HG02763 (cell line): ENCODE results near the gene SLC39A7.

ENCODE experiments used
- ATAC-seq: cut with Tn5 transposase; IDR thresholded peaks from one replicate; pipeline ENCODE4 v1.9.1; 2021; ENCODE audit warnings: mild to moderate bottlenecking, moderate library complexity; ENCODE audit not compliant: unreplicated experiment

Gene SLC39A7

DNA sequence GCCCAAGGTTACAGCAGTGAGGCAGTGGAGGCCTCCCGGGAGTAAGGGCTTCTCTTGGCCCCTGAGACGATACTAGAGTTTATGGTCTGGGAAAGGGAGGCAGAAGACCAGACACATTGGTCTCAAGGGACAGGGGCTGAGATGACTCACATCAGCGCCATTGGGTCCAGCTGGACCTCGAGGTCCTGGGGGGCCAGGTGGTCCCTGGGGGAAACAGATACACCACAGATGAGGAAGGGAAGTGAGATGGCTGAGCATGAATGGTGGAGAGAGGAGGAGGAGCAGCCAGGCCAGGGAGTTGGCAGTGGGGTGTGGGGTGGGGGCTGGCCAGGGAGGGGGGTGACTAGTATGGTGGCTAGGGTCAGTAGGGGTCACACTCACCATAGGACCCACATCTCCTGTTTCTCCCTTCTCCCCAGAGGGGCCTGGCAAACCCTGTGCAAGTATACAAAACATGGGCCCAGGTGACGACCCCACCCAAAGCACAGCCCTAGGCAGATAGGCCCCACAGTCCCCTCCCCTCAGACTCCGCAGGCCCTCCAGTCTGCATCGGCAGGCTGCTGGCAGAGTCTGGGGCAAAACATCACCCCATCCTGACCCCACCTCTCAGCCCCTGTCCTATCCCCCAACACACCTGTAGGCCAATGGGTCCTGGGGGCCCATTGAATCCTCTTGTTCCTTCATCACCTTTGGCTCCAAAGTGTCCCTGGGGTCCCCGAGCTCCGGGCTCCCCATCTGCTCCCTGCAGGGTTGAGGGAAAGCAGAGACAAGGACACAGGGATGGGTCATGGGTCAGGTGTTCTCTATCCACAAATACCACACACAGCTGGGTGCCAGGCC, 30.3 kb upstream of the SLC39A7 start:
- no peak for ATAC-seq

- no peak for ATAC-seq
Measured at GRCh38 chr6:33171016-33171879, 29.4 kb upstream of the SLC39A7 start.

DNA sequence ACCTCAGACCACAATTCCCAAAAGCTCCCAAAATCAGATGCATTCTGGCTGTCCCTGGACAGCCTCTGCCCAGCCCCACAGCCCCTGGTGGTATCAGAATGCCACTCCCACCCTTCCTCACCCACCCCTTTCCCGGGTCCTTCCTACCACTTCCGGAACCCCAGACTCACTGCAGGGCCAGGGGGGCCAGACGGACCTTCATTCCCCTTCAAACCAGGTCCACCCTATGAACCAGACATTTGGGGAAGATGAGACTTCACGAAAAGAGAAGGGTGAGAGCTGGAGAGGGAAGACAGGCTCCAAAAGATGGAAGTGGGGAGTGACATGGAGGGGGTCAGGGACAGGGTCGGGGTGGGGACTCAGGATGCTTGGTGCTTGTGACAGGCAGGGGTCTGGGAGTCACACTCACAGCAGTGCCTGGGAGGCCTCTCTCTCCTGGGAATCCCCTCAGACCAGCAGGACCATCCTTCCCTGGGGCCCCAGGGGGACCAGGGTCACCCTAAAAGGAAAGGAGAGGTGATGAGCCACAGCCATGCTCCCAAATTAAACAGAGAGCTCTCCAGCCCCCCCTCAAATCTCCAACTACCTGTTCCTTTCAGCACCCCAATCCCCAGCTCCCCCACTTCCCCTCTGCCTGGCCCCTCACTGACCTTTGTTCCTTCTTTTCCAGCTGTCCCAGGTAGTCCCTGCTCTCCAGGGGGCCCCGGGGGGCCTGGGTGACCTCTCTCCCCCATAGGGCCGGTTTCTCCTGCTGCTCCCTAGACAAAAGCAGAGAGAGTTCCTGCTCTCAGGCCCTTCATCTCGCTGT, 28.6 kb upstream of the SLC39A7 start:
- no peak for ATAC-seq

DNA sequence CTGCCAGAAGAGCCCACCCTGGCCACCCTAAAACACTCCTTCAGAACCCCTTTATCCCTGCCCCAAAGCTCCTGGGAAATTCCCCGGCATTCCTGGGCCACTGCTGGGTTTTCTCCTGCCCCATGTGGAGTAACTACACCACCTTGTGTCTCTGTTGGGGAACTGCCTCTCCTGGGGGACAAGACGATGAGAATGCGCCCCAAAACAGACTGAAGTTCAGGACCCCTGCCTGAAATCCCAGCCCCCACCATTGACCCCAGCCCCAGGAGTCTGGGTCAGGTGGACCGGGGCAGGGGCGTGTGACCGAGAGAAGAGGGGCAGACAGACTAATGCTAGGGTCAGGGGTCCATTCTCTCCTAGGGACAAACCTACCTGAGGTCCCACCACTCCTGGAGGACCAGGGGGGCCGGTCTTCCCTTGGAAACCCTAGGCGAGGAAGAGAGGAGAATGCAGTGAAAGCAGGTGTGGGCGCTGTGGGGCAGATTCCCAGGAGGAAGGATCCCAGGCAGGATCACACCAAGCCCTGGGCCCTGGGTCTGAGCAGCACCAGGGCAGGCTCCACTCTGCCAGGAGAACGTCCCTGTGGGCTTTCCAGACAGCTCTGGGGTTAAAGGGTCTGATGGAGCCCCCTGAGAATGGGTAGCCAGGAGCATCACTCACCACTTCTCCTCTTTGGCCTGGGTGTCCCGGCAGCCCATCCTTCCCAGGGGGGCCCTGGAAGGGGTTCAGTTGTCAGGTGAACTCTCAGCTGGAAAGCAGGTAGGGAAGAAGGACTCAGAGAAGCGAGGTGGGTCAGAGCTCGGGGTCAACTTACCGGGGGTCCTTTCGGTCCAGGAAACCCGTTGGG, 27.8 kb upstream of the SLC39A7 start:
- no peak for ATAC-seq

DNA sequence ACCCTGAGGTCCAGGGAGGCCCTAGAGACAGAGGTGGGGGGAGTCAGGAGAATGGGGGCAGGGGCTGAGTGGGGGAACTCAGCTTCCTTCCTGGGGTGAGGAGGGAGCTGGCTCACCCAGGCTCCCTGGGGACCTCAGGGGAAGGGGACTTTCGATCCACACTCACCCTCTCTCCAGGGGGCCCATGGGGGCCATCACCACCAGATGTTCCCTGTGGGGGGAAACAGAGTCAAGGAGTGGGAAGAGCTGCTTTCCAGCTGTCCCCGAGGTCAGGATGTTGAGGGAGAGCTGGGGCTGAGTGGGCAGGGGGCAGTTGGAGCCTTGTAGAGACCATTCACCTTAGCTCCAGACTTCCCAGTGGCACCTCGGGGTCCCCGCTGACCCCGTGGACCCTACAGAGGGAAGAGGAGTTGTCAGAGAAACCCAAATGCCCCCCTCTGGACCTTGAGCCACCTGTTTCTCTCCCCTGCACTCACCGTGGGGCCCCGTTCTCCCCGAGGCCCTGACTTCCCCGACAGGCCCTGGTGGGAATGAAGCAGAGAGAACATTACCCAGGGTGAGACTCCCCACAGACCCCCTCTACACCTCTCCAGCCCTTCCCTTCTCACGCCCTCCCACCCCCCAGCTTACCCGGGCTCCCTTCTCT, 27.0 kb upstream of the SLC39A7 start:
- no peak for ATAC-seq

DNA sequence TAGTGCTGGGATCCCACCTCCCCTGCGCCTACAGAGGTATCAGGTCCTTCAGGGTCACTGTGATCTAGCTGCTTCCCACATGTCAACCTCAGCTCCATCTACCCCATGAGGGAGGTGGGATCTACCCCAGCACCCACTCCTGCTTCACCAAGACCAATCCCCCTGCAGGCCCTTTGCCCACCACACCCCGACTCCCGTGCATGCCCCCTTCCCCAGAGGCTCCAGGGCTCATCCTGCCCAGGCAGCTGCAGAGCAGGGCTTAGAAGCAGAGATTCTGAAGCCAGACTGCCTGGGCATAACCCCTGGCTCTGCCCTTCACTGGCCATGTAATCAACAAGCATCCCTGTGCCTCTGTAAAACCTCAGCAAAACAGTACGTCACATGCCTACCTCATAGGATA, 25.9 kb upstream of the SLC39A7 start:
- no peak for ATAC-seq

DNA sequence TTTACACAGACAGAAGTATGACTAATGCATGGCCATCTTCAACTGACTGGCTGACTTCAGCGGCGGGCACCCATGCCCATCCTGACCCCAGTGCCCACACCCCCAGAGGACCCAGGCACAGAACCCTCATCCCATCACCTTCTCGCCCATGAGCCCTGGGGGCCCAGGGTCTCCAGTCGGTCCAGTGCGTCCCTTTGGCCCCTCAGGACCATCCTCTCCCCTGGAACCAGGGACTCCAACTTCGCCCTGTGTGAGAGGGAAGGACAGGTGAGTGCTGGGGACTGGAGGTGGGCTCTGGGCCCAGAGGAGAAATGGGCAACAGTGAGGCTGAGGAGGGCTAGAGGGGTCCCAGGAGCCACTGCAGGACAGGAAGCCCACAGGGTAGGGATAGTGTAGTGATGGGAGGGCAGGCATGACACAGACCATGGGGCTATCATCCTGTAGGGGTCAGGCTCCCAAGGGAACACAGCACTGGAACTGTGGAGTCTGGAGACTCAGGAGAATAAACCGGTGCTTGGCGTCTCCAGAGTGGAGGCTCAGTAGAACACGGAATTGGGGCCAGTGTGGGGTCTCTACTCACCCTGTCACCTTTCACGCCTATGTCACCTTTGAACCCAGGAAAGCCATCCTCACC, 25.1 kb upstream of the SLC39A7 start:
- ATAC-seq: no peak

DNA sequence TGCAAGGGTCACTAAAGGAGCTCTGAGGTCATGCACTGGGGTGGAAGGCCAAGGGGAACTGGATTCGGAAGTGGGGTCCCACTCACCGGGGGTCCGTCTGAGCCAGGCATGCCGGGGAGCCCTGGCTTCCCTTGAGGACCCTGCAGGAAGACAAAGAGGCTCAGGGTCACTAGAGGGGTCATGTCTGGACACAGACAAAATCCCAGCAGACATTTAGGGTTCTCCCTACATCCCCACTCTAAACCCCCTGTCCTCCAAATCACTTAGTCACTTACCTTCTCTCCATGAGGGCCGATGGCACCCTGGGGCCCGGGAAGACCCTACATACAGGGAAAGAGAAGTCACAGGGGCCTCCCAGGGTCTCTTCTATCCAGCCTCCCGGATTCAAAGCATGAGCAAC, 23.8 kb upstream of the SLC39A7 start:
- ATAC-seq: no peak

DNA sequence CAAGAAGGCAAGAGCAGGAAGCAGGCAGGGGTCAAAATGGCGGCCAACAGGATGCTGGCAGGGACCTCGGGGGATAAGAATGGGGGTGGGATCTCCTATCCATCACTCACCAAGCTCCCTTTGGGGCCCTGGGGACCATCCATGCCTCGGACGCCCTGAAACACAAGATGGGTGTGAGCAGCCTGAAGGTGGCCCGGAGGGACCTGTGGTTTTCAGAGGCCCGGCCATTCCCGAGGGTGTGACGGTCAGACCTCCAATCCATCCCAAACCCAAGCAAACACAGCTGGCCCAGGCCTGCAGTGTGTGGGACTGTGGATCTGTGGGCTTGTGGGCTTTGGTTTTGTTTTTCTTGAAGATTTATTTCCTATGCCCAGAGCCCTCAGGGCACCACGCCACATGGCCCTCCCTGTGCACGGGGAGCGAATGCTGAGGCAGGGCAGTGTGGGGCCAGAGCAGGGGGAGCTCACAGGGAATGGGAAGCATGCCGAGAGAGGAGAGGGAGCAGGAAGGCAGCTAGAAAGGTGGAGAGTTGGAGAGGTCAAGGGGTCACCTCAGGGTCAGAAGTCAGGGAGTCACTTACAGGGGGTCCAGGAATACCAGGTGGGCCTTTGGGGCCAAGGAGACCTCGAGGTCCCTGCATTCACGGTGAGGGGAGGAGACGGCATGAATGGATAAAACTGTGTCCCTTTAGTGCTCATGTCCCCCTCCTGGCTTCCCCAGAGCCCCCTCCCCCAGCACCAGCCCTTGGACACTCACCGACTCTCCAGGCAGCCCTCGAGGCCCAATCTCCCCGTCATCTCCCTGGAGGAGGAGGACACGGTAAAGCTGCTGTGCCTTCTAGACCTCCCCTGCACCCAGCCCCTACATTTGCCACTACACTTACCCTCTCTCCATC, 22.9 kb upstream of the SLC39A7 start:
- no peak for ATAC-seq

- no peak for ATAC-seq
Measured at GRCh38 chr6:33178755-33179475, 21.8 kb upstream of the SLC39A7 start.

GRCh38 chr6:33181141-33181540, 19.5 kb upstream of the SLC39A7 start:
- no peak for ATAC-seq

DNA sequence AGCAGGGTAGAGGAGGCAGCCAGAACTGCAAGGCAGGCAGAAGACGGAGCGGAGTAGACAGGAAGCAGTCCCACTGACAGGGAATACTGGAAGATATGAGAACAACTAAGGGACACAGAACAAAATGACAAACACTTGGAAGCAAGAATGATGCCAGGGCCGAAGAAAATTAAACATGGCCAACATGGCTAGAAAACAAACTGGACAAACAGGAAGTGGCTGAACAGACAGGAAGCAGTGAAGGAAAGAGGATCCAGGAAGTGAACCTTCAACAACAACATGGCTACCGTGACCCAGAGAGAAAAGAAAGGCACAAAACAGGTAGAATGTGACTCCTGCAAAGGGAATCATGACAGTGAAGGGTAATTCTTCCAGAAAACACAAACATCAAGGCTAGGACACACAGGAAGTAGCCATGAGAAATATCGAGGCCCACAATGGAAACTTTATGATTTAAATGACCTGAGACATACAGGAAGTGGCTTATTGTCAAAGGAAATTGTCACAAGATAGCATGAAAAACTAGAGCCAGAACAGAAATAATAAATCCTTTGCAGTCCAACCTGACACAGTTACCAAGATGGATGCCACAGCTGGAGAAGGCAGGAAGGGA, 17.5 kb upstream of the SLC39A7 start:
- ATAC-seq: no peak

DNA sequence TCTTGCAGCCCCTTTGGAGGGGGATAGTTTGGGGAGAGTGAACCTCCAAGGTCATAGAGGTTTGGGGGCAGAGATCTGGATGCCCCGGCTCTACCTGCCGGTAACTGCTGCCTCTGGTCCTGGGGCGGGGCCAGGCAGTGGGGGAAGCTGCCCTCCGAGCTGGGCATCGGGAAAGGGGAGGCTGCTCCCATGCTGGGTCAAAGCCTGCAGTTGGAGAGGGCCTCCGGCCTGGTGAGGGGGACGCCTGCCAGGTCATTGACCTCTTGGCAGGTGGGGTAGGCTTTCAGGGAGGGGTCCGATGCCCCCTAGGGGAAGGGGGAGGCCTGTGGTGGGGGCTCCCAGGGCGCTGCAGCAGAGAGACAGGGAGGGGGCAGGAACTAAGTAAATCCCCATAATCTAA, 15.5 kb upstream of the SLC39A7 start:
- no peak for ATAC-seq

DNA sequence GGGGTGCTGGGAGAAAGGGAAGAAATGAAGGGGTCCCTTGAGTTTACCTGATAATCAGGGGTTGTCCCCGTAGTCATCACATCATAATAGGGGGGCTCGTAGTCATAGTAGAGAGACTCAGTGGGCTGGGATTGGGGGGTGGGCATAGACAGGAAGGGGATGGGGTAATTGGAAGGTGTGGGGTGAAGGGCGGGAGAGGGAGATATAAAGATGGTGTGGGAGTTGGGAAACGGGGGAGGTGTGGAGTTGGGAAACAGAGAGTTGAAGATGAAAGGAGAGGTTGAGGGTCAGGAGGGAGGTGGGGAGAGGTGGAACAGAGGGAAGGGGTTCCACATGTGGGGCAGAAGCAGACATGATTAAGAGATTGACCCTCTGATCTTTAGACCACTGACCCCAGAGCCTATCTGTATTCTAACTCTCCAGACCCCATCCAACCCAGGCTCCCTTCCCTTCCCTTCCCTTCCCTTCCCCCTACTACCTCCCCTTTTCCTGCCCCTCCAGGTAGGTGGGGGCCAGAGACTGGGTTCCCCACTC, 14.9 kb upstream of the SLC39A7 start:
- ATAC-seq: no peak

- ATAC-seq: no peak
Measured at GRCh38 chr6:33187809-33188208, 12.9 kb upstream of the SLC39A7 start.

GRCh38 chr6:33189164-33189563, 11.5 kb upstream of the SLC39A7 start:
- no peak for ATAC-seq
